Colon (tissue), 2 donors: ENCODE results near the gene GLUL.
"Not testable (repeated sequence)": the region's sequence is repeated elsewhere in the genome, so short reads cannot be mapped to it uniquely, and the experiment has no call there.

Source experiments
- FAIRE-seq: peaks from 2 replicates; lab custom pipeline; 2012; peaks lifted over from hg19 to GRCh38; lab: Jason Lieb, UNC
- donor health status: control.
- donor health status: control.

The GLUL gene

DNA sequence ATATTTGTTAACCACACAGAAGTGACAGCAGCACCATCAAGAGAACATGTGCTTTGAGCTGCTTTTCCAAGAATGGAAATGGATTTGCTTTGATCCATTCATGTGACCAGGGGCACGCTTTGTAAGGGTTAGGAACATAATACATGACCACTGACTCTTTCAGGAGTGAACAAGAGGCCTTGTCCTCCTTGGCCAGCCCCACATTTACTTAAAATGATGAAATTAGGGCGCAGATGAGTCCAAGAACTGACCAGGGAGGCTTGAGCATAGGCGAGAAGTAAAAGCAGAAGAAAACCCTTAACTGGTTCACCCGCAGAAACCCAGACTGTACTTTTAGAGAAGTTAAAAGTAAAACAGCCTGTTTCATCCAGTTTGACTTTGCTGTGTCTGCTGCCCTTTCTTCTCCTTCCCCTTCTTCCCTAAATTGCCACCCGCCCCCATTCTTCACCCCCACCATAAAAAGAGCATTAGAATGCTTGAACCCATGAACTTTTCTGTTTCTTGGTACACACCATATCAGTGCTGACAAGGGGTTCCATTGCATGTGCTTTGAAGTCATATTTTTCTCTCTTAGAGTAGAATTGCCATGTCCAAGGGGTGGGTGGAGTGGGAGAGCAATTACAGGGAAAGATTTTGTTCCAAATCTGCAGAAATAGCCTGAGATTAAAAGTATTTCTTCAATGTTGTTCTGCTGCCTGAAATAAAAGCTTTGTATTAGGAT, 2.6 kb upstream of the GLUL start:
- no peak for FAIRE-seq

DNA sequence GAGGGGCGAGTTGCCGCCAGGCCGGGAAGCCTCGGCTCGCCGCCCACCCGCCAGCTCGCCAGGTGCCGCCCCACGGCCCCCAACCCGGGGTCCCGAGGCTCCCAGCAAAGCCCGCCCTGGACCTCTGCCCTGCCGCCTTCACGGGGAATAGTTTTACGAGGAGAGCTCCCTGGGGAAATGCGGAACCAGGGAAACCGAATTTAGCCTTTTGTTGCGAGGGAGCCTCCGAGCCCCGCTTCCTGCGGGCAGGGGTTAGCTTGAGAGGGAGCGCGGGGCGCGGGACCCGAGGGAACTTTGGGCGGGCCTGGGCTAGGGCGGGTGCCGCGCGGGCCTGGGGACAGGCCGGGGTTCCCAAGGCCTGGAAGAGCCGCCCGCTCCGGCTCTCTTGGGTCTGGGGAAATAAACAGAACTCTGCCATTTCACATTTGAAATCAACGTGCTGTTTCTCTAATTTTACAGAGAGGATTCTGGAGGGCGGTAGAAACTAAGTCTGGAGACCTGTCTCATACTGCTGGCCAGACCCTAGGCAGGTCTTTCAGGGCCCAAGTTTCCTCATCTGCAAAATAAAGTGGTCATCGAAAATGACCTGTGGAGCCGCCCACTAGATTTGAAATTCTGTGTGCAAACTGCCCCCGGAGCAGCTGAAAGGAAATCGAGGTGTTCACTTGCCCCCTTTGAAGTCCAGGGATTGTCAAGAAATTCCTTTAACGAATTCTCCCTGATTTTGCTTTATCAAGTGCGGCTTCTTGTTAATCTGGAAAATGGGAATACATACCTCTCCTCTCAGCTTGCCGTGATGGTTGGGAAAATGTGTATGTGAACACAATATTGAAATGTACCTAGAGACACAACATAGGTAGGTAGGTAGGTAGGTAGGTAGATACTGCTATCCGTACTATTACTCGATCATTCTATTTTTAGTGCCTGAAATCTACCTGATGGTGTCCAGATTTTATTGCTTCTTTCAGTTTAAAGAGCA, 749 bp upstream of the GLUL start:
- FAIRE-seq = no peak

DNA sequence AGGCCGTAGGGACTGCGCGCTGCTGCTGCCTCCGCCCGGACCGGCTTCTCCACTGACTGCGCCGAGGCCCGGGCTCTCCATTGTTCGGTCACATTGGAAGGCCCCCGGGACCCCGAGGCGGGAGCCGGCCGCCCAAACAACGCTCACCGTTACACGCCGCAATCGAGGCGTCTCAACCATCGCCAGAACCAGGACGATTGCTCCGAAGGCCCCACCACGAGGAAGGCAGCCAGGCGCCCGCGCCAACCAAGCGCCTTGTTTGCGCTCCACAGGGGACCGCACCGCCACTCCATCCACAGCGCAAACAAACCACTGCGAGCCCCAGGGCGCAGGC, 595 bp downstream of the GLUL start:
- FAIRE-seq = no peak

DNA sequence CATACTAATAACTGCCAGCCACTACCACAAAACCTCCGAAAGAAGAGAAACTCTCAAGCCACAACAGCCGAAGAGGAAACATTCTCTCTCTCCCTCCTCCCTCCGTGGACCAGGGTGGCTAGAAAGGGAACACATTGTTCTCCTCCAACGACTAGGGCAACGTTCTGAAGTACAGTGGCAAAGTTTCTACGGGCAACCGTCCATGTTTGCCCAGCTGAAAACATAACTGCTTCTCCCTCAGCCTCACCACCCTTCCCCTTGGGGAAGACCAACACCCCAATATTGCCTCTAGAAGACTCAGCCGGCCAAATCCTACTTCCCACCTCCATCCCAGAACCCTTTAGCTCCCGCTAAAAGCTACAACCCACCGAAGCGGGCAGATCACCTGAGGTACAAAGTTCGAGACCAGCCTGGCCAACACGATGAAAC, 2.0 kb downstream of the GLUL start:
- no peak for FAIRE-seq

DNA sequence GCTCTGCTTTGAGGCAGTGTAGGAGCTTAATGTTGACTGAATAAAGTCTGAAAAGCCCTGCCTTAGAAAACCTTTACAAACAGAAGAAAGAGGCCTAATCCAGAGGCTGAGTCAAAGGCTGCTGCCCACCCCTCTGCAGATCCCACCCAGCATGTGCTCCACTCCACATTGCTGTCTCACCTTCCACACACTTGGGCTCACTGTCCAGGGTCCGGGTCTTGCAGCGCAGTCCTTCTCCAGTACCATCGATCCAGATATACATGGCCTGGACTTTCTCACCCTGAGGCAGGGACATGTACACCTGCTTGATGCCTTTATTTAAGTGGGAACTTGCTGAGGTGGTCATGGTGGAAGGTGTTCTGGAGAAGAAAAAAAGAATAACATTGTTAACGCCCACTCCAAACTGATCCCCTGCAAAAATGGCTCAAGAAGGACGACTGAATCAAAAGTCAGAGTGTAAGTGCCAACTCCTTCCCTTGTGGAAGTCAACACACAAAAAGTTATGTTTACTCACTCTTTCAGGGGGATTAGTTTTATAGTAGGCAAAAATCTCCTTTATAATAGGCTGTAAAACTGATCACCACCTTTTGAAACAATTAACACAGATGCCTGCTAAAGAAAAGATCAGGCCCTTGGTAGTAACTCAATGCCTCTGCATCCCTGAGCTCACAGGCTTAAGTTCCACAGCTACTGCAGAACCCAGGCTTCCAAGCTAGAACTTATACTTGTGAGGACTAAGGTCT, 3.0 kb downstream of the GLUL start:
- no peak for FAIRE-seq

DNA sequence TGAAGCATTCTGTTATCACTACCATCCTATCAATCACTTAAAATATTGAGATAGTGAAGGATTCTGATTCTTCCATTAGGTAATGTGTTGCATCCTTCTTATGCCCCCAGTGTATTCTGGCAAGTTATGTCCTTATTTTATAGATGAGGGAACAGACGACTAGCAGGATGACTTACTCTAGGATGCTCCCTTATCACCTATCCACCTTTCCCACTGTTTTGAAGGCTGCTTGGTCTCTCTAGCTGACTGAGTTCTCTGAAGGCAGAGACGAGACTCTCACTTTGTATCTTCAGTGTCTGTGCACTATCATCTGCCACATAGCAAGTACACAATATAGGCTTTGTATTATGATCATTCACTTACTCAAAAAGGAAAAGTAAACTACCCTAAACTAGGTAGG, 4.0 kb downstream of the GLUL start:
- FAIRE-seq = no peak

DNA sequence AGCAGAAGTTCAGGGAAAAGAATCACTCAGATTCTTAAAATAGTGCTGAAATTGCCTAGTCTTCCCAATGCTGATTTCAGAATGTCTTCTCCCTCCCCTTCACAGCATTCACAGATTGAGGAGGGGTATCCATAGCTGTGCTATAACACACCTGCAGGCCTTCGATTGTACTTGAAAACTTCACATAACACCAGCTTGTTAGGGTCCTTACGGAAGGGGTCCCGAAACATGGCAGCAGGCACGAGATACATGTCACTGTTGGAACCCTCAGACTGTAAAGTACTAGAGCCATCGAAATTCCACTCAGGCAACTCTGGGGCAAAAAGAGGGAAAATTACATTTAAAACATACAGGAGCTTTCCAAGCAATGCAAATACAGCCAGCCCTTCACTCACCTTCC, 4.6 kb downstream of the GLUL start:
- no peak for FAIRE-seq

DNA sequence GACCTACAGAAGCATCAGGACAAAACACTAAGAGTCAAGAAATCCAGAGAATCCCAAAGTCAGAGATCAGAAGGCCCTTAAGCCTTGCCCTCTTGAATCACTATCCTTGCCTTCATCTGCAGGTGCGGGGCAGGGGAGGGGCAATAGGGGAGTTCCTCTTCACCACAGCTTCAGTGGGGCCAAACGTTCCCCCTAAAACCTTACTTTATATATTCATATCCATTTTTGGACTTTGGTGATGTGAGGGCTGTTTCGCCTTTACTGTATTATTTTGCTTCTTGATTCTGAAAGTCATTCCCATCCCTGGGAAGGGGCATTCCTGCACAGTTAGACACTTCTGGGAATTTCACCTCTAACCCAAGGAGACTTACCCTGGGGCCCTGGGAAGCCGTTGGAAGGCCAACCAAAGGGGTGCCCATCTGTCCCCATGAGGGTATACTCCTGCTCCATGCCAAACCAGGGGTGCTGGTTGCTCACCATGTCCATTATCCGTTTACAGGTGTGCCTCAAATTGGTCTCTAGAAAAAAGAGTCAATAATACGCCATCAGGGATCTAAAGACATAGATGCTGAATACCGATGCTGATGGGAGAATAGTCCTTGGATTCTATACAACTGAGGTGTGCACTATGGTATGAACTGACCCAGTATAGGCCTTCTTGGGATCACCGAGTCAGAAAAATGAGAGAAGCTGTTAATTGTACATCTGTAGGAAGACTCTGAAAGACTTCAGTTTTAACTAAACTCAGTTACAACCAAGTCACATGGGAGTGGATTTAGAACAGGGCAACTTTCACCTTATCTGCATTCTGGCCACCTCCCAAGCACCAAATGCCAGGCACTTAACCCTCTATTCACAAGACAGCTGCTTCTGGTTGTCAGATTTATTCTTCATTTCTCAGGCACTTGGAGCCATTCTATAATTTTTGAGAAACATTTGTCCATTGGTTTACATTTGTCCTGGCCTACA, 5.4 kb downstream of the GLUL start:
- no peak for FAIRE-seq

DNA sequence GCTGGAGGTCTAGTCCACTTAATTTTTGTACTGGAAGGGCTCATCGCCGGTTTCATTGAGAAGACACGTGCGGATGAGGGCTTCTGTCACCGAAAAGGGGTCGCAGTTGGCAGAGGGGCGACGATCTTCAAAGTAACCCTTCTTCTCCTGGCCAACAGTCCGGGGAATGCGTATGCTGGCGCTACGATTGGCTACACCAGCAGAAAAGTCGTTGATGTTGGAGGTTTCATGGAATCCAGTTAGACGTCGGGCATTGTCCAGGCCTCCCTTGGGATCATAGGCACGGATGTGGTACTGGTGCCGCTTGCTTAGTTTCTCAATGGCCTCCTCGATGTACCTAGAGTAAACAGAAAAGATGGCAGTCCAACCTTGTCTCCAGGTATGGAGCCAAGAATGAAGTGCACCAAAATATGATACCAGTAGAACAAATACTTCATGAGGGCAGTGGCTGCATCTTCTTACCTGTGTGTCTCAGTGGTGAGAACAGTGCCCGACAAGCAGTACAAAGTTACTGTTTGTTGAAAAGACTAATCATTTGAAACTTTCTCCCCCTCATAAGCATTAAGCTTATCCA, 7.1 kb downstream of the GLUL start:
- no peak for FAIRE-seq

DNA sequence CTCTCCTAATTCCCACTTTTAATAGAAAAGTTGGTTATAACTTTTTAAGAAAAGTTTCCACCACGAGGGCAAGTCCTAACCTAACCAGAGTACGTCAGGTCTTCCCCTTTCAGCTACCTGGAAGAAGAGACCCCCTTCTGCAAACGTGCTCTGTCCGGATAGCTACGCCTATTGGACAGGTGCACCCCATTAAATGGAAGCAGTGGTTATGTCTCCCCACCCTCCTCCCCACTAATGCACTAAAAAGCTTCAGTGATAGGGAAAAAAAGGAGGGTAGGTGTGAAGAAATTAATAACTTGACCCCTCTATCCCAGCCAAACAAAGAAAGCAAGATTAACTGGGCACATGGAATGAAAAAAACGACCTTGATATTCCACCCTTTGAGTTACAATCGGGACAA, 7.7 kb downstream of the GLUL start:
- FAIRE-seq = no peak

DNA sequence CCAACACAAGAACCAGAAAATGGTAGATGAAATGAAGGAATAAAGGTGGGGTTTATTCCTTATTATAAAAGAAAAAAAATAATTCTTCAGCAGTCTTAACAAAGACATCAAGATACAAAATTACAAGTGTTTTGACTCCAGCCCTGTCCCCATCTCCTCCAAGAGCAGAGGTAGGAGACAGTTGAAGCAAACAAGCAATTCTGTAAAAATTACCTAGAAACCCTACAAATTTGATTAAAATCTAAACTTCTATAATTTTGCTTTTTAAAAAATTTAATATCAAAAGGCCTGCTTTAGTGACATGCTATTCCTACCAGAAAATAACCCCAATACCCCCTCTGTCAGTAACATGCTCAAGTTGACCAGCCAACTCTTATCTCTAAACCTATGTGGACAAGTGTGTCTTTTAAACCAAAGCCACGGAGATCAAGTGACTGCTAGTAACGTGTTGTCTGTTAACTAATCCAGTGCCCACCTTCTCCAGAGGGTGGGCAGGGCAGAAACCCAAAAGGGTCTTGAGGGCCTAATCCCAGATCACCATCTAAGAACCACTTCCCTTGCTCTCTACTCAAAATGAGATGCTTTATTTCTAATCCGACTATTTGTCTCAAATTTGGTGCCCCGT, 8.4 kb downstream of the GLUL start:
- no peak for FAIRE-seq

DNA sequence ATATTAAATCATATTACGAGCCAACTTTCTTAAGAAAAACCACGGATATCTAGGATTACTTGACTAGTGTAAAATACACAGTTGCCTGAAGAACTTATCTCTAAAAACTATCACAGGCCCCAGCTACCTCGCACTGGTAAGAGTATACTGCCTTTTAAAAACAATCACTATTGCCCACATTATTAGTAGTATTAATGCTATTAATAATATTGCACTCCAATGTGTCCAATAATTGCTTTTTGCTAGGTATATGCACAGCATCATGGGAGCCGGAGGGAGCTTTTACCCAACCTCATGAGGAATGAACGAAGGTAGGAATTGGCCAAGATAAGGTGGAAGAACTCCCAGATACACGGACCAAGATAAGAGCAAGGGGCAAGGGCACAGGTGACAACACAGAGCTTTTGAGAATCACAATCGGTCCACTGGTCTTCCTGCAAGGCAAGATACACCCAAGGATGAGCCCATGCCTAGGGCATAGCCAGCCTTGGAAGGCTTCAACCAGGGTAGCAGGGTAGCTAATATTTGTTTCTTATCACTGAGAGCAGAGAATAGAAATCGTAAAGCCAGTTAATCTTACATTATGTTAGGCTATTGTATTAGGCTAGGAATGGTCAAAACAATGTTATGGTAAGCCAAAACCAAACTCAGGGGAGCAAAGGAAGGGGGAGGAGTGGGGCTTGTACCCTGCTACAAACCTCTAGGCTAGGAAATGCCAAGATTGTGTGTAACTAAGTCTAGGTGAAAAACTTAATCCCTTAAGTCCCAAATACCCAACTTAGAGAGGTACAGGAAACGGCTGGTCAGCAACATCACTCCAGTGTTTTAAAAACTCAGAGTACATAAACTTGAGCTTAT, 9.4 kb downstream of the GLUL start:
- FAIRE-seq = no peak

DNA sequence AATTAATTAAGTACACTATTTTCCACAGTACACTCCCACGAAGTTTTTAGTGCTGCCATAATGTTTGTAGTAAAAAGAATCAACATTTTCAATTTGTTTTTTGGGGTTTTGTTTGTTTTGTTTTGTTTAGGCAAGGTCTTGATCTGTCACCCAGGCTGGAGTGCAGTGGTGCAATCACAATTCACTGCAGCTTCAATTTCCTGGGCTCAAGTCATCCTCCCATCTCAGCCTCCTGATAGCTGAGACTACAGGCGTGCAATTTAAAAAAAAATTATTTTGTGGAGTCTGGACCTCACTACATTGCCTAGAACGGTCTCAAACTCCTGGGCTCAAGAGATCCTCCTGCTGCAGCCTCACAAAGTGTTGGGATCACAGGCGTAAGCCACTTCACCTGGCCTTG, 11.4 kb downstream of the GLUL start:
- FAIRE-seq = no peak

DNA sequence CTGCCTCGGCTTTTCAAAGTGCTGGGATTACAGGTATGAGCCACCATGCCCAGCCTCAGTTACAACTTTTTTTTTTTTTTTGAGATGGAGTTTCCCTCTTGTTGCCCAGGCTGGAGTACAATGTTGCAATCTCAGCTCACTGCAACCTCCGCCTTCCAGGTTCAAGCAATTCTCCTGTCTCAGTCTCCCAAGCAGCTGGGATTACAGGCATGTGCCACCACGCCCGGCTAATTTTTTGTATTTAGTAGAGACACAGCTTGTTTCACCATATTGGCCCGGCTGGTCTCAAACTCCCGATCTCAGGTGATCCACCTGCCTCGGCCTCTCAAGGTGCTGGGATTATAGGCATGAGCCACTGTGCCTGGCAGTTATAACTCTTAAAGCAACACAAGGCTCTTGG, 11.8 kb downstream of the GLUL start:
- FAIRE-seq = not testable (repeated sequence)

DNA sequence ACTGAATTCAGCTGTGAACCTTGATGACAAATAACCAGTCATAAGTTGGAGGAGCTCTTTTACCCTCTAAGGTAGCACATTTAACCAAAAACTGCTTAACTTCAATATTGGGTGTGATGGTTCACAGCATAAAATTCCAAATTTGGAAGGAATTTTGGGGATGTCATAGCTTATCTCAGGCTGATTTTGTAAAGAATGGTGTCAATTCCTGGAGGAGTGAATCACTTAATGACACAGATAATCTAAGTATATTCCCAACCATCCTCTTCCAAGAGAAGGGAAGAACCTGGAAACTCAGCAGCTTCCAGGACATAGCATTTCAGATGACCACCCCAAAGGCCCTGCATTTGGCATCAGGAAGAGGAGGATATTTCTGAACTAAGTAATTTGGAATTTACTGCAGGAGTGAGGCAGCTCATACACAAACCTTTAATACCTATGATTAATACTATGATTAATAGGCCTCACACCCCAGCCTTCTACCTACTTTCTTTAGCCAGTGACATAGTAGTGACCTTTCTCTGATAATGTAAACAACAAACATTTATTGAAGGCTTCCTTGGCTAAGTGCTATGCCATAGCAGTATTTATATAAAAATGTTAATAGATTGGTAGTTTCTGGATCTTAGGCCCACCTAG, 14.5 kb downstream of the GLUL start:
- FAIRE-seq = no peak

DNA sequence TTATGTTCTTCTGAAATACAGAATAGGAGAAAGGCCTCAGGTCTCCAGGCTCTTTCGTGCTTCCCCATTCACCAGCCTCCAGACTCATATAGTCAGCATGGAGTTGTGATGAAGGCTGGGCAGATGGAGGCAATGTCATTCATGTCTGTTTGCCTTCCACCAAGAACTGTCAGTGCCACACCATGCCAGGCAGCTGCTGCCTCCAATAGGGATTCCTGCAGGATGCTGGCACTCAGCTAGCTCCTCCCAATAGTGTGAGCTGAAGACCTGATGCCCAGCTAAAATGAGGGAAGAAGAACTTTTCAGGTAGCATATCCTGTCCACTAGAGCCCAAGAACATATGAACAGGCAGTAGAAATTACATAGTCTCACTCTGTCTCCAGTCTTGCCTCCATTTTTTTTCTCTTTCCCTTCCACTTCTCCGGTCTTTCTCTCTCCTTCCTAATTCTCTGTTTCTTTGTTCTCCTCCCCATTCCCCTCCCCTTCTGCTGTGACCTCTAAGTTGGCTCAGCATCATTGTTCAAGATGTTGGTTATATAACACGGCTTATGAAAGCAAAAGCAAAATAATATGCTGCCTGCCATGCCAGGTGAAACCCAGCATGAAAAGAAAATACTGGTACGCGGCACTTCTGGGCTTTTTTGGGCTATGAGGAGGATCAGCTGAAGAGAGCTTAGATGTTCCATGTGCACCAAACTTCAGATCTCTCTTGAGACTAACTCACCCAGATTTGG, 17.3 kb downstream of the GLUL start:
- FAIRE-seq = no peak

DNA sequence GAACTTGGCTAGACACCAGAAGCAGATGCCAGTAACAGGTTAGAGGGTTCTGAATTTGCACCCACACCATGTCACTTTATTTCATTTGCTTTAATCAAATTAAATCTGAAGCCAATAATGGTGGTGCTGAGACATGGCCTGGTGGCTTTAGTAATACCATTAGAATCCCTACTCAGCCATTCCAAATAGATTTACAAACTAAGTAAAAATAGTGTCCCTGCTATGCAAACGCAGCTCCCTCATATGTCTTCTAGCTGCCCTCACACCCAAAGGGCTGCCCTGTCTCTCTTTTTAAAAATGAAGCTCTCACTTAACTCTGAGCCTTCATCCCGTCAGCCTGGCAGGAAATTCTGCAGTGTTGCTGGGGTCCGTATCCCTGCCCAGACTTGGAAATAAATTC, 21.1 kb downstream of the GLUL start:
- FAIRE-seq = no peak

DNA sequence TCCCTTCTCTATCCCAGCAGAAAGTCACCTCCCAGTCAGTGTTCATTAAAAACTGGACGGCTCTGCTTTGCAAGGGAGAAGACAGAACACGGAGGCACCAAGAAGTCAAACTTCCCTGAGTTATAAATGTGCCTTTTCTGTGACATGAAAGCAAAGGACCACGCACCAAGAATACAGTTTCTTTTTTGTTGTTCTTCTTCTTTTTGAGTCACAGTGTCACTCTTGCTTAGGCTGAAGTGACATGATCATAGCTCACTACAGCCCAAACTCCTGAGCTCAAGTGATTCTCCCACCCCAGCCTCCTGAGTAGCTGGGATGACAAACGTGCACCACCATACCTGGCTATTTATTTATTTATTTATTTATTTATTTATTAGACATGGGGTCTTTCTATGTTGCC, 22.7 kb downstream of the GLUL start:
- no peak for FAIRE-seq

DNA sequence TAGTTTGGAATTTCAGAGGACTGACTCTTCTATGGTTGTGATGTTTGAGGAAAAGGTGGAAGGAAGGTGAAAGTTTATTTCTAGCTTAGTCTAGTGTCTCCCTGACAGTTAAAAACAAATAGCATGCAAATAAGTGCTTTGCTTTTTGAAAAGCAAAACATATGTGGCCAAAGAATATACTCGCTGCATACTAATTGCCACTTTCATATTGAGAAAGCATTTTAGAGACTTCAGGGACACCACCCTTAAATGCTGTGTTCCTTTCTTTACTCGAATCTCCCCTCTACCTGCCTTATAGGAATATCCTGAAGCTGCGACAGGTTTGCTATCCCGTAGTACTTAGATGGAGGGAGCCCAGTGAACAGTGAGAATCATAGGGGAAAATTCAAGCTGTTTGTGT, 23.2 kb downstream of the GLUL start:
- no peak for FAIRE-seq
